HL-60 (cell line): ENCODE data around the gene SRCAP.
"Not testable (repeated sequence)": the region's sequence is repeated elsewhere in the genome, so short reads cannot be mapped to it uniquely, and the experiment has no call there.

ENCODE experiments used
- DNase-seq, 2 experiments: peaks; one replicate each; pipeline ENCODE4 v3.0.0-alpha.2; 2010 to 2020; ENCODE audit warnings: low read depth in 1 of 2, low spot score in 1 of 2
- H3K27ac ChIP-seq: fragments of 250-450 bp; sonication (Bioruptor Pico); replicated peaks from 2 replicates; pipeline ENCODE4 v1.5.1; 2020; ENCODE audit warnings: mild to moderate bottlenecking, moderate library complexity
- H3K27me3 ChIP-seq: fragments of 250-450 bp; sonication (Bioruptor Pico); 2 replicates; pipeline ENCODE4 v1.5.1; 2021; ENCODE audit warnings: mild to moderate bottlenecking, moderate library complexity; ENCODE audit not compliant: insufficient read depth, poor library complexity, severe bottlenecking
- H3K4me3 ChIP-seq: replicated peaks from 2 replicates; pipeline ENCODE4 v1.5.1; 2011; ENCODE audit warnings: mild to moderate bottlenecking, control low read depth, low read length; ENCODE audit not compliant: insufficient read depth
- CTCF ChIP-seq: IDR thresholded peaks from one replicate; pipeline ENCODE4 v1.5.1; 2011; ENCODE audit warnings: low read length, control low read depth, inconsistent platforms; ENCODE audit not compliant: insufficient read depth
- GABPA ChIP-seq: IDR thresholded peaks from 2 replicates; pipeline ENCODE4 v1.6.1; 2012; ENCODE audit warnings: low read depth
- POLR2AphosphoS5 ChIP-seq: IDR thresholded peaks from 2 replicates; pipeline ENCODE4 v1.6.1; 2012; ENCODE audit warnings: low read depth
- REST ChIP-seq: IDR thresholded peaks from 2 replicates; pipeline ENCODE4 v1.6.1; 2012; ENCODE audit warnings: low read depth; ENCODE audit not compliant: insufficient replicate concordance
- SPI1 ChIP-seq: IDR thresholded peaks from 2 replicates; pipeline ENCODE4 v1.6.1; 2012; ENCODE audit warnings: low read depth, mild to moderate bottlenecking, borderline replicate concordance

Gene SRCAP

GRCh38 chr16:30700491-30700890 lies 1.5 kb downstream of the SRCAP start:
- DNase-seq = no peak
- Histone ChIP-seq H3K27me3 (no peaks in the 10 kb centered on the region), H3K4me3 (no peak overlapping the region), H3K27ac (no peak overlapping the region)
- no peak for TF ChIP-seq REST
- TF ChIP-seq POLR2AphosphoS5 = no peak
- TF ChIP-seq GABPA = no peak
- TF ChIP-seq SPI1 = no peak
- no peak for TF ChIP-seq CTCF

GRCh38 chr16:30700971-30701370 lies 2.0 kb downstream of the SRCAP start:
- no peak overlapping the region for H3K27ac ChIP-seq
- no peak for TF ChIP-seq POLR2AphosphoS5
- no peak for TF ChIP-seq SPI1
- TF ChIP-seq CTCF = no peak
- no peak for TF ChIP-seq REST
- no peak for TF ChIP-seq GABPA
- no peak for DNase-seq
- no peaks in the 10 kb centered on the region for H3K27me3 ChIP-seq
- no peak overlapping the region for H3K4me3 ChIP-seq

GRCh38 chr16:30703071-30703470 lies 4.1 kb downstream of the SRCAP start:
- not testable (repeated sequence) for H3K27ac ChIP-seq, H3K4me3 ChIP-seq, H3K27me3 ChIP-seq, DNase-seq

- no peak for DNase-seq
- TF ChIP-seq POLR2AphosphoS5 (no peak), CTCF (no peak), SPI1 (no peak), REST (no peak), GABPA (no peak)
- H3K27me3 ChIP-seq = no peaks in the 10 kb centered on the region
- H3K27ac ChIP-seq = no peak overlapping the region
- no peak overlapping the region for H3K4me3 ChIP-seq
These were observed 5.0 kb downstream of the SRCAP start for GRCh38 chr16:30703971-30704370.
